ENCODE data around the gene SLC5A2. TPM values are rescaled to one million over a fixed set of nuclear protein-coding genes. Genes with fewer than 3 reads are reported as not detected.
"Not testable (repeated sequence)": the region's sequence is repeated elsewhere in the genome, so short reads cannot be mapped to it uniquely, and the experiment has no call there.

SLC5A2 gene
- total and polyA plus RNA-seq, 2 of the 13 experiments (the other 11 are each of a cell fraction or from before 2014, with no cell fraction given), result 0.24 to 0.97 TPM

DNA sequence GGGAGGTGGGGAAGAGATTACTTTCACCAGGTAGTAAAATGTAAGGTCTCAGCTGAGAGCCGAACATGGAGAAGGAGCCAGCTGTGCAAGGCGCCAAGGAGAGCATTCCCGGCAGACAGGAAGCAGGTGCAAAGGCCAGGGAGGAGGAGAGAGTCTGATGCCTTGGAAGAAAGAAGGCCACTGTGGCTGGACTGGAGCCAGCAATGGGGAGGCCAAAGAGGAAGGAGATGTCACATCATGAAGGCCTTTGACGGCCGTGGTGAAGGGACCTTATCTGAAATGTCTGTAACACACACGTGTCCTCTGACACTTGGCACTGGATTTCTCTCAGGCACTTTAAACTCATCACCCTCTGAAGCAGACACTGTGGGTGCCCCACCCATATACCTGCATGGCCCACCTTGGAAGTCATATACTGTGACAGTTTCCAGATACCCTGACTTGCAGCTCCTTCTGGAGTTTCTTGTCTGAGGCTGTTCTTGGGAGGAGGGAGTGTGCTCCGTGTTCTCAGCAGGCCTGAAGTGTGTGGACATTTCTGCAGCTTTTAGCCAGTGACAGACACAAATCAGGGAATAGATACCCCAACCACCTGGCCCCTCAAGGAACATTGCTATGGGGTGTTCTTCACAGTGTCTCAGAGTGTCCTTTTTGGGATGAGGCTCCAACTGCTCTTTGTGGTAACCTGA lies 1.9 kb upstream of the SLC5A2 start:
- no peak for DNase-seq (ENCODE audit: low spot score)
- CTCF ChIA-PET (ENCODE audit: low intra/inter-chr PET ratio, low total read pairs), result no interaction called here
- no peak overlapping the region for H3K4me2 ChIP-seq (ENCODE audit: low read depth, low read length)

DNA sequence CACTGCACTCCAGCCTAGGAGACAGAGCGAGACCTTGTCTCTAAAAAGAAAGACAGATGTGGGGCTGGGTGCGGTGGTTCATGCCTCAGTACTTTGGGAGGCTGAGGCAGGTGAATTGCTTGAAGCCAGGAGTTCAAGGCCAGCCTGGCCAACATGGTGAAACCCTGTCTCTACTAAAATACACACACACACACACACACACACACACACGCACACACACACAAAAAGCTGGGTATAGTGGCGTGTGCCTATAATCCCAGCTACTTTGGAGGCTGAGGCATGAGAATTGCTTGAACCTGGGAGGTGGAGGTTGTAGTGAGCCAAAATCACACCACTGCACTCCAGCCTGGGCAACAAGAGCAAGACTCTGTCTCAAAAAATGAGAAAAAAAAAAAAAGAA lies 1.1 kb downstream of the SLC5A2 start:
- POLR2A ChIA-PET, result interaction anchor here (0.7 to 0.9 kb wide), 2 partner anchors 19 to 24 kb away, joined by 3 read pairs; partner anchors contain the start of gene RUSF1
- H4K20me1 ChIP-seq (ENCODE audit: insufficient read depth, low read length); H2AFZ ChIP-seq (ENCODE audit: low read length); H3K9me3 ChIP-seq (ENCODE audit: low read length); H3K36me3 ChIP-seq (replicated peaks in 1 of 2; ENCODE audit: control insufficient read depth in 1 of 2, insufficient read depth in 2 of 2, low read length in 2 of 2); FAIRE-seq; ATAC-seq; H3K27ac ChIP-seq (ENCODE audit: extremely low read length, insufficient read depth, low read length); in situ Hi-C loops (cut with HindIII; ENCODE audit: extremely low pct_ligation_motif_present, low pct_unique_long_range_greater_than_20kb); DNase-seq (ENCODE audit: low spot score); CTCF ChIA-PET (ENCODE audit: low intra/inter-chr PET ratio, low total read pairs); H3K79me2 ChIP-seq (ENCODE audit: insufficient read depth, low read length); intact Hi-C loops (cut with micrococcal nuclease; ENCODE audit: unreplicated experiment); BruUV-seq (replicated peaks): not testable (repeated sequence)
- H3K4me2 ChIP-seq (ENCODE audit: low read depth, low read length), result peak overlapping the region; percentile 86
- H3K4me3 ChIP-seq (replicated peaks in 1 of 3; ENCODE audit: insufficient read depth in 1 of 3, low read depth in 2 of 3, low read length in 3 of 3), result peak overlapping the region in 2 of 3 experiments; percentile 12 to 62; a peak in 4 of 6 replicates
- WGBS (ENCODE audit: low lambda C conversion rate), result 30% methylated on average over 4 of the region's 4 CpGs
- H3K27me3 ChIP-seq (ENCODE audit: control insufficient read depth in 1 of 2, insufficient read depth in 2 of 2, low read length in 2 of 2), result peaks cover 0 to 21% of the 10 kb centered on the region in 2 experiments; a peak in 4 of 5 replicates
- peak overlapping the region; percentile 55 for H3K9ac ChIP-seq (ENCODE audit: insufficient read depth, low read depth, low read length)
- H3K4me1 ChIP-seq (ENCODE audit: insufficient read depth, low read length), result peaks cover 45% of the 10 kb centered on the region
- TF ChIP-seq NPAS2 (CRISPR knock-in tag; IDR thresholded peaks at IDR 0.05; ENCODE audit: borderline replicate concordance), result 0 out of 2 replicates have a peak, but pooled peaks have one; percentile 45
- TF ChIP-seq, protein P1, sequence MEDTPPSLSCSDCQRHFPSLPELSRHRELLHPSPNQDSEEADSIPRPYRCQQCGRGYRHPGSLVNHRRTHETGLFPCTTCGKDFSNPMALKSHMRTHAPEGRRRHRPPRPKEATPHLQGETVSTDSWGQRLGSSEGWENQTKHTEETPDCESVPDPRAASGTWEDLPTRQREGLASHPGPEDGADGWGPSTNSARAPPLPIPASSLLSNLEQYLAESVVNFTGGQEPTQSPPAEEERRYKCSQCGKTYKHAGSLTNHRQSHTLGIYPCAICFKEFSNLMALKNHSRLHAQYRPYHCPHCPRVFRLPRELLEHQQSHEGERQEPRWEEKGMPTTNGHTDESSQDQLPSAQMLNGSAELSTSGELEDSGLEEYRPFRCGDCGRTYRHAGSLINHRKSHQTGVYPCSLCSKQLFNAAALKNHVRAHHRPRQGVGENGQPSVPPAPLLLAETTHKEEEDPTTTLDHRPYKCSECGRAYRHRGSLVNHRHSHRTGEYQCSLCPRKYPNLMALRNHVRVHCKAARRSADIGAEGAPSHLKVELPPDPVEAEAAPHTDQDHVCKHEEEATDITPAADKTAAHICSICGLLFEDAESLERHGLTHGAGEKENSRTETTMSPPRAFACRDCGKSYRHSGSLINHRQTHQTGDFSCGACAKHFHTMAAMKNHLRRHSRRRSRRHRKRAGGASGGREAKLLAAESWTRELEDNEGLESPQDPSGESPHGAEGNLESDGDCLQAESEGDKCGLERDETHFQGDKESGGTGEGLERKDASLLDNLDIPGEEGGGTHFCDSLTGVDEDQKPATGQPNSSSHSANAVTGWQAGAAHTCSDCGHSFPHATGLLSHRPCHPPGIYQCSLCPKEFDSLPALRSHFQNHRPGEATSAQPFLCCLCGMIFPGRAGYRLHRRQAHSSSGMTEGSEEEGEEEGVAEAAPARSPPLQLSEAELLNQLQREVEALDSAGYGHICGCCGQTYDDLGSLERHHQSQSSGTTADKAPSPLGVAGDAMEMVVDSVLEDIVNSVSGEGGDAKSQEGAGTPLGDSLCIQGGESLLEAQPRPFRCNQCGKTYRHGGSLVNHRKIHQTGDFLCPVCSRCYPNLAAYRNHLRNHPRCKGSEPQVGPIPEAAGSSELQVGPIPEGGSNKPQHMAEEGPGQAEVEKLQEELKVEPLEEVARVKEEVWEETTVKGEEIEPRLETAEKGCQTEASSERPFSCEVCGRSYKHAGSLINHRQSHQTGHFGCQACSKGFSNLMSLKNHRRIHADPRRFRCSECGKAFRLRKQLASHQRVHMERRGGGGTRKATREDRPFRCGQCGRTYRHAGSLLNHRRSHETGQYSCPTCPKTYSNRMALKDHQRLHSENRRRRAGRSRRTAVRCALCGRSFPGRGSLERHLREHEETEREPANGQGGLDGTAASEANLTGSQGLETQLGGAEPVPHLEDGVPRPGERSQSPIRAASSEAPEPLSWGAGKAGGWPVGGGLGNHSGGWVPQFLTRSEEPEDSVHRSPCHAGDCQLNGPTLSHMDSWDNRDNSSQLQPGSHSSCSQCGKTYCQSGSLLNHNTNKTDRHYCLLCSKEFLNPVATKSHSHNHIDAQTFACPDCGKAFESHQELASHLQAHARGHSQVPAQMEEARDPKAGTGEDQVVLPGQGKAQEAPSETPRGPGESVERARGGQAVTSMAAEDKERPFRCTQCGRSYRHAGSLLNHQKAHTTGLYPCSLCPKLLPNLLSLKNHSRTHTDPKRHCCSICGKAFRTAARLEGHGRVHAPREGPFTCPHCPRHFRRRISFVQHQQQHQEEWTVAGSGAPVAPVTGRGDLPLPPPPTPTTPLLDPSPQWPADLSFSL (CRISPR knock-in tag; IDR thresholded peaks at IDR 0.05), result peak; percentile 67; the same call in 1 of the 2 replicates

More for the DNA sequence above, 1.9 kb upstream of the SLC5A2 start:
- TF ChIP-seq MXI1 (IDR thresholded peaks at IDR 0.05; ENCODE audit: borderline replicate concordance, low read depth, low read length) (no peak), MBNL3 (CRISPR knock-in tag; conservative IDR thresholded peaks at IDR 0.05) (no peak), HIVEP1 (CRISPR knock-in tag; IDR thresholded peaks at IDR 0.05) (no peak), ATF7 (IDR thresholded peaks at IDR 0.05) (no peak), ATF7 (CRISPR knock-in tag; IDR thresholded peaks at IDR 0.05) (no peak), KDM3A (CRISPR knock-in tag; IDR thresholded peaks at IDR 0.05; ENCODE audit: low read depth) (no peak), HMGA1 (CRISPR knock-in tag; conservative IDR thresholded peaks at IDR 0.05) (no peak), ZNF224 (CRISPR knock-in tag; IDR thresholded peaks at IDR 0.05) (no peak), ZBTB20 (CRISPR knock-in tag; IDR thresholded peaks at IDR 0.05; ENCODE audit: borderline replicate concordance, low read depth) (no peak), HNRNPL (IDR thresholded peaks at IDR 0.05; ENCODE audit: low read depth, low read length) (no peak), JARID2 (CRISPR knock-in tag; IDR thresholded peaks at IDR 0.05; ENCODE audit: insufficient replicate concordance) (no peak), SMC3 (IDR thresholded peaks at IDR 0.05; ENCODE audit: low read length) (no peak)
- TF ChIP-seq, protein P2, sequence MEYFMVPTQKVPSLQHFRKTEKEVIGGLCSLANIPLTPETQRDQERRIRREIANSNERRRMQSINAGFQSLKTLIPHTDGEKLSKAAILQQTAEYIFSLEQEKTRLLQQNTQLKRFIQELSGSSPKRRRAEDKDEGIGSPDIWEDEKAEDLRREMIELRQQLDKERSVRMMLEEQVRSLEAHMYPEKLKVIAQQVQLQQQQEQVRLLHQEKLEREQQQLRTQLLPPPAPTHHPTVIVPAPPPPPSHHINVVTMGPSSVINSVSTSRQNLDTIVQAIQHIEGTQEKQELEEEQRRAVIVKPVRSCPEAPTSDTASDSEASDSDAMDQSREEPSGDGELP (IDR thresholded peaks at IDR 0.05; ENCODE audit: borderline replicate concordance, low read depth), result no peak
- H3K9me3 ChIP-seq (ENCODE audit: low read length), result no peaks in the 10 kb centered on the region
- no peak for ATAC-seq
- POLR2A ChIA-PET, result no interaction called here
- in situ Hi-C loops (cut with HindIII; ENCODE audit: extremely low pct_ligation_motif_present, low pct_unique_long_range_greater_than_20kb) (no loop called here), intact Hi-C loops (cut with micrococcal nuclease; ENCODE audit: unreplicated experiment) (no loop called here)
- H3K27ac ChIP-seq (ENCODE audit: extremely low read length, insufficient read depth, low read length), result no peak overlapping the region
- H4K20me1 ChIP-seq (ENCODE audit: insufficient read depth, low read length), result no peaks in the 10 kb centered on the region
- H3K27me3 ChIP-seq (ENCODE audit: control insufficient read depth in 1 of 2, insufficient read depth in 2 of 2, low read length in 2 of 2), result peaks cover 0 to 21% of the 10 kb centered on the region in 2 experiments; a peak in 4 of 5 replicates
- H3K79me2 ChIP-seq (ENCODE audit: insufficient read depth, low read length), result no peaks in the 10 kb centered on the region
- no peak overlapping the region for H3K9ac ChIP-seq (ENCODE audit: insufficient read depth, low read depth, low read length)
- no peaks in the 10 kb centered on the region for H3K36me3 ChIP-seq (replicated peaks in 1 of 2; ENCODE audit: control insufficient read depth in 1 of 2, insufficient read depth in 2 of 2, low read length in 2 of 2)
- 22% methylated on average over 7 of the region's 7 CpGs for WGBS (ENCODE audit: low lambda C conversion rate)
- H2AFZ ChIP-seq (ENCODE audit: low read length), result no peak overlapping the region
- FAIRE-seq, result no peak
- no TSS peak for BruUV-seq (replicated peaks)
- H3K4me3 ChIP-seq (replicated peaks in 1 of 3; ENCODE audit: insufficient read depth in 1 of 3, low read depth in 2 of 3, low read length in 3 of 3), result no peak overlapping the region
- H3K4me1 ChIP-seq (ENCODE audit: insufficient read depth, low read length), result peaks cover 67% of the 10 kb centered on the region
